GM12892 (cell line): ENCODE measurements around the gene TMEM207.

Experiments used
- POLR2A ChIP-seq: IDR thresholded peaks from 2 replicates; pipeline ENCODE4 v1.6.1; 2011; ENCODE audit warnings: low read depth, low read length, control low read depth
- POLR2AphosphoS5 ChIP-seq: IDR thresholded peaks from 2 replicates; pipeline ENCODE4 v1.6.1; 2011; ENCODE audit warnings: low read depth, low read length, control low read depth
- TAF1 ChIP-seq: IDR thresholded peaks from 2 replicates; pipeline ENCODE4 v1.6.1; 2011; ENCODE audit warnings: low read depth, mild to moderate bottlenecking, control low read depth, low read length, borderline replicate concordance

DNA sequence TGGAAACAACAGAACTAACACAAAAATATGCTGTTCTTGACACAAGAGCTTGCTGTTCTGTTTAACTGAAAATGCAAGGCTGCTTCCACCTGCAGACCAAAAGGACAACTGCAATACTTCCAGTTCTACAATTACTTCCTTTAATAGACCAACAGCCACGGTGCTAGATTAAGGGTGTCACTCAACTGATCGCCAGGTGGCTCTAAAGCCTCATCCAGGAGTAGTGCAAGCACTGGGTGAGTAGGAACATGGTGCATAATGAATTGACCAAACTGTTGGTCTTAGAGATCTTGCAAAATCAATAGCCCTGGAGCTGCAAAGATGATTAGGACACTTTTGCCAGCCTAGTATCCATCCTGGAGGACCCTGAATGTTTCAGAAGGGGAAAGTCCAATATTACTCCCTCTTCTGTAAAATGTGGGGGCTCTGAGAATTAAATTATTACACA, 65.4 kb downstream of the TMEM207 start:
- TF ChIP-seq TAF1 (no peak), POLR2AphosphoS5 (no peak), POLR2A (no peak)
